ENCODE results near the gene DHODH.

DNA sequence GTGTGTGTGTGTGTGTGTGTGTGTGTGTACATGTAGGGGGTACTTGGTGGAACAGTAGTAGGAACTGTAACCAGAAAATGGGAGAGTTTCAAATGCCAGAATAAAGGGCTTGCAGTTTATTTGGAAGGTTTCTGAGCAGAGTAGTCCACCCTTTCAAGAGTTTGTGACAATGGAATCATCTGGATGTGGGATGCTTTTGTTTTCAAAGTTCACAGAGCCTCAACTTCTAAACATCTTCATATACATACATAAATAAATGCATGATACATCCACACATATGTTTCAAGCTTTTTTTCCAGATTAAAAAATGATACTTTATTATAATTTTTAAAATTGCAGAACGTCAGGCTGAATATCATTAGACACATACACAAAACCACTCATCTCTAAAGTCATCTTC is 5.9 kb upstream of the DHODH start:
- no peak for TF ChIP-seq CTCF (IDR thresholded peaks at IDR 0.05)
- no peak for TF ChIP-seq POLR2AphosphoS5 (IDR thresholded peaks at IDR 0.05)

All from sigmoid colon (tissue), 4 donors.